Stimulated activated CD4-positive, alpha-beta T cell treated with anti-CD3 and anti-CD28 coated beads, Interleukin-1b, Interleukin-23, amount 100 ng/mL, for 4 hours (primary cell): Measurements from ENCODE around the gene SLCO2A1.

ENCODE experiments used
- DNase-seq, 2 donors: peaks; one replicate each; pipeline ENCODE4 v3.0.0-alpha.2; 2020; ENCODE audit warnings: low read depth in 2 of 2

SLCO2A1 gene

GRCh38 chr3:133884054-133884886 lies 145.5 kb downstream of the SLCO2A1 start:
- no peak for DNase-seq

- no peak for DNase-seq
Measured at GRCh38 chr3:133883641-133884040, 146.1 kb downstream of the SLCO2A1 start.

DNA sequence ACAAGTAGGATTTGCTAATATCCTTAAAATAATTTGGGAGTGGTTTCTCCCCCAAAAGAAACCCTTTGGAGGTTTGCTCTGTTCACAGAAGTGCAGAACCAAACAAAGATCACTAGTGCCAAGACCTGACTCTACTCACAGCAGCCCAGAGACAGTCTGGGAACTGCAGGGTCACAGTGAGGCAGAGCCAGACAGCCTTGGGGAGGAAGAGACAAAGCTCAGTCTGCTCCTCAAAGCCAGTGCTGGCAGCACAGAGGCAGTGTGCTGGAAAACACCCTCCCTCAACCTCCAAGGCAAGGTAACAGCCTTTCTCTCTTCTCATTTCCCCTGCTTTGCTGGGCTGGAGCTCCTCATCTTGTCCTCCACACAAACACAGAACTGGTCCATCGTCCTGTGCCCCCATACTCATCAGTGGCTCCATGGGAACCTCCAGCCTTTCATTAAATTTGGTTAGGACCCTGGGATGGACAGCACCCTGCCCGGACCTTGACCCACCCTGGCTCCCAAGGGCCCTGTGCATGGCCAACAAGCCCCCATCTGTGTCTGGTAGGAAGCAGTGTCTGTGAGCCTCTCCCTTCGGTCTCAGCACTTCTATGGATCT lies 146.6 kb downstream of the SLCO2A1 start:
- no peak for DNase-seq

- DNase-seq, result no peak
Measured at GRCh38 chr3:133881939-133882825, 147.5 kb downstream of the SLCO2A1 start.

- no peak for DNase-seq
Measured at GRCh38 chr3:133881492-133881891, 148.2 kb downstream of the SLCO2A1 start.

DNA sequence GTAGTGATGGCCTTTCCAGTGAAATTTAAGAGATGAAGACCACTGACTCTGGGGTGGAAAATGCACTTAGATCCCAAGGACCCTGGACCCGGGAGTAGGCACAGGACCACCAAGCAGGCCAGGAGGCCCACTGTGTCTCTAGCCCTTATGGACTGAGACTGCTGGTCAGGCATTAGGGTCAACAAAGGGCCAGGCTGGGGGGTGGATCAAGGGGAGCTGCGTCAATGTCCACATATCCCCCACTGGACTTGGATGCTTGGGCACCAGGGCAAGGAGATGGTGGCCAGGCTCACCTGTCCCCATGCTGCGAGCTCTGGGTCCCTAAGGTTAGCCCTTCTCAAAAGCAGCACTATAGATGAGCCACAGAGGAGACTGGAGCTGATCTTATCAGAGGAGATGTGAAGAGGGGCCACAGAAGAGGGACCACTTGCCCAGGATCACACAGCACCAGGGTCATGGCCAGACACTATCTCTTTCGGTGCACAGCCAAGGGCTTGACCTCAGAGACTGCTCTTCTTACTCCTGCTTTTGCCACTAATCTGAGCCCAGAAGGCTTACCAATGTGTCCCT lies 148.8 kb downstream of the SLCO2A1 start:
- DNase-seq, result no peak

DNA sequence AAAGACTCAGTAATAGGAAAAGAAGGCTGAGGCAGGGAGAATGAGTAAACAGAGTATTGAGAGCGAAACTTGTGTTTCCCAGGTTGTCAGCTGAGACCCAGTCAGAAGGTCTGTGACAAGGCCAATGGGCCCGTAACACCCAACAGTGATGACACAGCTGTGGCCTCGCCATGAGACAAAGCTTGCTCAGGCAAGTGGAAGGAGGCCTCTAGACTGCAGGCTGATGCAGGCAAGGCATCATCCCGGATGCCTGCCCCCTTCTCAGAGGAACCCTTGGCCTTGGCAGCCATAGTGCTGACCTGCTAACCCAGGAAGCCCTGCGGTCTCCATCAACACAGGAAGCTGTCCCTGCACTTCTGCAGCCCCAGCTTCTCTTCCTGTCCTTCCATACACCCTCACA lies 149.4 kb downstream of the SLCO2A1 start:
- no peak for DNase-seq

DNA sequence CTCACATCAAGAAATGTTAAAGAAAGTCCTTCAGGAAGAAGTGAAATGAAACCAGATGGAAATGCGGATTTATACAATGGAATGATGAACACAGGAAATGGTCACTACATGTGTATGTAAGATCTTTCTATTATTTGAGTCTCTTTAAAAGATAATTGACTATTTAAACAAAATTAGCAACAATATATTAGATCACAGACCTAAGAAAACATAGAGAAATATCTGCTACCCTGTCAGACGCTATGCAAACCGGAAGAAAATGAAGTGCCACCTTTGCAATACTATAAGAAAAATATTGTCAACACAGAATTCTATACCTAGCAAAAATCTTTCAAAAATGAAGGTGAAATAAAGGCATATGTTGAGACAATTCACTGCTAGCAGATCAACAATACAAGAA lies 151.2 kb downstream of the SLCO2A1 start:
- DNase-seq, result no peak
